Effector memory CD4-positive, alpha-beta T cell (primary cell): ENCODE results near the gene KRT82.
A peak's percentile ranks its signal among the peaks of the same experiment; 100 is the strongest.

Experiments used
- DNase-seq, 3 donors: peaks; one replicate each; pipeline ENCODE4 v3.0.0-alpha.2; 2020
- H3K27ac ChIP-seq: 2 replicates; pipeline ENCODE4 v1.7.0; 2013; ENCODE audit warnings: mild to moderate bottlenecking, low read length, moderate library complexity; ENCODE audit not compliant: insufficient read depth, poor library complexity, severe bottlenecking
- H3K27me3 ChIP-seq: replicated peaks from 2 replicates; pipeline ENCODE4 v1.7.0; 2013; ENCODE audit warnings: mild to moderate bottlenecking, low read length; ENCODE audit not compliant: insufficient read depth, control insufficient read depth, poor library complexity, severe bottlenecking
- H3K36me3 ChIP-seq: 2 replicates; pipeline ENCODE4 v1.7.0; 2013; ENCODE audit warnings: mild to moderate bottlenecking, low read length, moderate library complexity; ENCODE audit not compliant: control insufficient read depth, insufficient read depth
- H3K4me1 ChIP-seq: 2 replicates; pipeline ENCODE4 v1.7.0; 2013; ENCODE audit warnings: low read length, mild to moderate bottlenecking; ENCODE audit not compliant: control insufficient read depth, insufficient read depth, poor library complexity, severe bottlenecking
- H3K4me3 ChIP-seq: 2 replicates; pipeline ENCODE4 v1.7.0; 2013; ENCODE audit warnings: low read length, low read depth, mild to moderate bottlenecking; ENCODE audit not compliant: insufficient read depth, poor library complexity, severe bottlenecking
- H3K9me3 ChIP-seq: 2 replicates; pipeline ENCODE4 v1.7.0; 2013; ENCODE audit warnings: mild to moderate bottlenecking, low read length, moderate library complexity; ENCODE audit not compliant: control insufficient read depth

The KRT82 gene

GRCh38 chr12:52356031-52356761 is 49.9 kb downstream of the KRT82 start:
- Histone ChIP-seq H3K36me3 (no peaks in the 10 kb centered on the region), H3K9me3 (no peaks in the 10 kb centered on the region), H3K27ac (no peak overlapping the region), H3K27me3 (no peaks in the 10 kb centered on the region), H3K4me3 (no peak overlapping the region), H3K4me1 (peaks cover 12% of the 10 kb centered on the region)
- DNase-seq: no peak

- H3K27ac ChIP-seq: no peak overlapping the region
- H3K36me3 ChIP-seq: no peaks in the 10 kb centered on the region
- H3K4me1 ChIP-seq: peaks cover 15% of the 10 kb centered on the region
- H3K9me3 ChIP-seq: no peaks in the 10 kb centered on the region
- no peaks in the 10 kb centered on the region for H3K27me3 ChIP-seq
- DNase-seq: no peak
- H3K4me3 ChIP-seq: no peak overlapping the region
These were observed 51.0 kb downstream of the KRT82 start for GRCh38 chr12:52355176-52355575.

GRCh38 chr12:52354200-52354599 is 51.9 kb downstream of the KRT82 start:
- Histone ChIP-seq H3K27ac (no peak overlapping the region), H3K36me3 (no peaks in the 10 kb centered on the region), H3K27me3 (no peaks in the 10 kb centered on the region), H3K9me3 (no peaks in the 10 kb centered on the region), H3K4me1 (peaks cover 15% of the 10 kb centered on the region), H3K4me3 (no peak overlapping the region)
- no peak for DNase-seq

GRCh38 chr12:52353766-52354165 is 52.4 kb downstream of the KRT82 start:
- DNase-seq: no peak
- H3K4me1 ChIP-seq: peaks cover 15% of the 10 kb centered on the region

GRCh38 chr12:52352951-52353350 is 53.2 kb downstream of the KRT82 start:
- Histone ChIP-seq H3K4me1 (peaks cover 15% of the 10 kb centered on the region), H3K27me3 (no peaks in the 10 kb centered on the region), H3K36me3 (no peaks in the 10 kb centered on the region), H3K4me3 (no peak overlapping the region), H3K9me3 (no peaks in the 10 kb centered on the region), H3K27ac (no peak overlapping the region)
- no peak for DNase-seq

More at GRCh38 chr12:52353766-52354165, 52.4 kb downstream of the KRT82 start:
- Histone ChIP-seq H3K27ac (no peak overlapping the region), H3K9me3 (no peaks in the 10 kb centered on the region), H3K27me3 (no peaks in the 10 kb centered on the region), H3K36me3 (no peaks in the 10 kb centered on the region), H3K4me3 (no peak overlapping the region)

GRCh38 chr12:52351196-52352059 is 54.7 kb downstream of the KRT82 start:
- no peak overlapping the region for H3K27ac ChIP-seq
- H3K36me3 ChIP-seq: no peaks in the 10 kb centered on the region
- H3K27me3 ChIP-seq: no peaks in the 10 kb centered on the region
- H3K9me3 ChIP-seq: no peaks in the 10 kb centered on the region
- no peak overlapping the region for H3K4me3 ChIP-seq
- H3K4me1 ChIP-seq: peaks cover 15% of the 10 kb centered on the region
- peak; percentile 19 to 36 (median 20) for DNase-seq

GRCh38 chr12:52350786-52351185 is 55.3 kb downstream of the KRT82 start:
- no peak overlapping the region for H3K4me3 ChIP-seq
- DNase-seq: no peak
- no peaks in the 10 kb centered on the region for H3K9me3 ChIP-seq
- peaks cover 15% of the 10 kb centered on the region for H3K4me1 ChIP-seq
- no peak overlapping the region for H3K27ac ChIP-seq
- no peaks in the 10 kb centered on the region for H3K27me3 ChIP-seq
- H3K36me3 ChIP-seq: no peaks in the 10 kb centered on the region

- Histone ChIP-seq H3K36me3 (no peaks in the 10 kb centered on the region), H3K27ac (no peak overlapping the region), H3K27me3 (no peaks in the 10 kb centered on the region), H3K4me3 (no peak overlapping the region), H3K4me1 (peaks cover 15% of the 10 kb centered on the region), H3K9me3 (no peaks in the 10 kb centered on the region)
- no peak for DNase-seq
These were observed 56.0 kb downstream of the KRT82 start for GRCh38 chr12:52350021-52350620.

- DNase-seq: no peak
- H3K4me1 ChIP-seq: peaks cover 15% of the 10 kb centered on the region
- H3K9me3 ChIP-seq: no peaks in the 10 kb centered on the region
- H3K36me3 ChIP-seq: no peaks in the 10 kb centered on the region
- no peak overlapping the region for H3K27ac ChIP-seq
- no peak overlapping the region for H3K4me3 ChIP-seq
- H3K27me3 ChIP-seq: no peaks in the 10 kb centered on the region
These were observed 56.9 kb downstream of the KRT82 start for GRCh38 chr12:52349196-52349595.
